Cardiac fibroblast (primary cell): Measurements from ENCODE around the gene FNDC3B.

ENCODE experiments used
- DNase-seq, 2 donors: peaks; one replicate each; pipeline versions ENCODE4 v3.0.0 to v3.0.0-alpha.2; 2010; ENCODE audit warnings: low read depth in 2 of 2
- H3K4me3 ChIP-seq, 2 donors: replicated peaks in 1 of 2; 1 replicate in 1 of 2; 2 replicates in 1 of 2; pipeline ENCODE4 v1.5.1; 2011; ENCODE audit warnings: low read depth in 2 of 2, low read length in 2 of 2, mild to moderate bottlenecking in 2 of 2, moderate library complexity in 1 of 2
- CTCF ChIP-seq: IDR thresholded peaks from one replicate; pipeline ENCODE4 v1.5.1; 2011; ENCODE audit warnings: low read depth, mild to moderate bottlenecking, low read length, inconsistent platforms

Gene FNDC3B

GRCh38 chr3:172184106-172184822, 144.9 kb downstream of the FNDC3B start:
- DNase-seq: no peak
- TF ChIP-seq CTCF: no peak
- no peak overlapping the region for H3K4me3 ChIP-seq

DNA sequence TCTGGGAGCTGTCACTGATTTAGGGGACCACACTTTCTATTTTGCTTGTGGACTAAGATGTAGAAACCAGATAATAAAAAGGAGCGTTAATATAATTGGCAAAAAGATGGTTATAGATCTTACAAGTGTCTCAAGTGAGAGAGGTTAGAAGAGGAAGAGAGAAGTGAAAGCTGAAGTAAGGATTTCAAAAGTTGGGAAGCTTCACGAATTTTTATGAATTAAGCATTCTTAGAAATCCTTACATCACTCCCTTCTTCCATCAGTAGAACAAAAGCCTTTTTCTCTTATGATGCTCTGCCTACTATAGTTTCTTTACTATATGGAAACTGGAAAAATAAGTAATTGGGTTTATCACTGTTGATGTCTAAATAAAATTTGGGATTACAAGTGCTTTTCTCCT, 146.5 kb downstream of the FNDC3B start:
- no peak for DNase-seq
- no peak overlapping the region for H3K4me3 ChIP-seq
- no peak for TF ChIP-seq CTCF

DNA sequence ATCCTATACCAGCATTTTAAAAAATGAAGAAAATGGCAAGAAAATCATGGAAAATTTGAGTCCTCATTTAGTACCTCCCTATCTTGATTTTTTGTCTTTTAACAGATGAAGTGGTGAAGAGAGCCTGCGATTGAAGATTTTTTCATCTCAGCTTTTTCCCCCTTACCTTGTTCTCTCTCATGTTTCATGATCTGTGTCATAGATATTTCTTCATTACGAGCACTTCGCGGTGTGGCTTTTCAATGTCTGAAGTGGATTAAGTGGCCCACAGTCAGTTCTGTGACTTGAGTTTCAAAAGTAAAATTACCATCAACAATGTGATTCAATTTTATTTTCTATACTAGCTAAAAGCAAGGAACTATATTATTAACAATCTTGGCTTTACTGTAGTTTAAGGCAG, 147.2 kb downstream of the FNDC3B start:
- no peak overlapping the region for H3K4me3 ChIP-seq
- TF ChIP-seq CTCF: no peak
- no peak for DNase-seq

- no peak overlapping the region for H3K4me3 ChIP-seq
- no peak for DNase-seq
- TF ChIP-seq CTCF: no peak
Observed at GRCh38 chr3:172187511-172187910, 148.1 kb downstream of the FNDC3B start.

DNA sequence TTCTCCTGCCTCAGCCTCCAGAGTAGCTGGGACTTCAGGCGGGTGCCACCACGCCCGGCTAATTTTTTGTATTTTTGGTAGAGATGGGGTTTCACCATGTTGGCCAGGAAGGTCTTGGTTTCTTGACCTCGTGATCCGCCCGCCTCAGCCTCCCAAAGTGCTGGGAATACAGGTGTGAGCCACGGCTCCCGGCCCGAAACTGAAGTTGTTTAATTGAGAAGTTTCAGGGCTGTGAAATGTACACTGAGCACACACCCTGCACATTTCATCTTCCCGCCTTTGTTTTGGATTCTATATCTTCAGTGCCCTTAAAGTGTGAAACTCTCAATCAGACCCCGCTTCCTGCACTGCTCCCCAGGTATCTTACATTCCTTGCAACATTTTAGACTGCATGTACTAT, 149.1 kb downstream of the FNDC3B start:
- DNase-seq: no peak

DNA sequence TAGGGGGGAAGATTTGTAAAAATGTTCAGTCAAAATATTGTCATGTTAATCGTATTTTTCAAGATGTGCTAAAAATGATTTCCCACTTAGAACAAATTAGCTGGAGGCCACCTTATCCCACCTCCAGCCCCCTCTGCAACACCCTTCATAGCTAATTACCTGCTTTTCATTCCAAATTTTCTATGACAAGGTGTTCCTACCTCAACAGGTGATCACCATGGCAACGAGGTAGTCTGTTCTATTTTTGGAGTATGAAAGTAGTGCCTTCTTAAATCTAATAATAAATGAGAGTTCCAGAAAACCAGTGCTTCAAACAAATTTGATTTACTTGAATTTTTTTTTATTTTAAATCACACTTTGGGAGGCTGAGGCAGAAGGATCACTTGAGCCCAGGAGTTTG, 149.8 kb downstream of the FNDC3B start:
- TF ChIP-seq CTCF: no peak
- no peak for DNase-seq
- H3K4me3 ChIP-seq: no peak overlapping the region

More for the DNA sequence above, 149.1 kb downstream of the FNDC3B start:
- H3K4me3 ChIP-seq: no peak overlapping the region
- no peak for TF ChIP-seq CTCF
